AML-193 (cell line): ENCODE results near the gene PIK3CB.
"Not testable (repeated sequence)": the region's sequence is repeated elsewhere in the genome, so short reads cannot be mapped to it uniquely, and the experiment has no call there.

Source experiments
- DNase-seq, 2 experiments: peaks; one replicate each; lab custom pipeline; 2025; lab: John Stamatoyannopoulos, UW

Gene PIK3CB

GRCh38 chr3:138747225-138747624 lies 87.5 kb downstream of the PIK3CB start:
- DNase-seq = no peak

DNA sequence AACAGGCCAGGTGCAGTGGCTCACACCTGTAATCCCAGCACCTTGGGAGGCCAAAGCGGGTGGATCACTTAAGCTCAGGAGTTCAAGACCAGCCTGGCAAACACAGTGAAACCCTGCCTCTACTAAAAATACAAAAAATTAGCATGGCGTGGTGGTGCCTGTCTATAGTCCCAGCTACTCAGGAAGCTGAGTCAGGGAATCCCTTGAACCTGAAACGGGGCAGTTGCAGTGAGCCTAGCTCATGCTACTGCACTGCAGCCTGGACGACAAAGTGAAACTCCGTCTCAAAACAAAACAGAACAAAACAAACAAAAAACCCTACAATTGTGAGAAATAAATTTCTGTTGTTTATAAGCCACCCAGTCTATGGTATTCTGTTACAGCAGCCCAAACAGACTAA lies 94.7 kb downstream of the PIK3CB start:
- no peak for DNase-seq

- DNase-seq = no peak
Measured at GRCh38 chr3:138732456-138732855, 102.3 kb downstream of the PIK3CB start.

DNA sequence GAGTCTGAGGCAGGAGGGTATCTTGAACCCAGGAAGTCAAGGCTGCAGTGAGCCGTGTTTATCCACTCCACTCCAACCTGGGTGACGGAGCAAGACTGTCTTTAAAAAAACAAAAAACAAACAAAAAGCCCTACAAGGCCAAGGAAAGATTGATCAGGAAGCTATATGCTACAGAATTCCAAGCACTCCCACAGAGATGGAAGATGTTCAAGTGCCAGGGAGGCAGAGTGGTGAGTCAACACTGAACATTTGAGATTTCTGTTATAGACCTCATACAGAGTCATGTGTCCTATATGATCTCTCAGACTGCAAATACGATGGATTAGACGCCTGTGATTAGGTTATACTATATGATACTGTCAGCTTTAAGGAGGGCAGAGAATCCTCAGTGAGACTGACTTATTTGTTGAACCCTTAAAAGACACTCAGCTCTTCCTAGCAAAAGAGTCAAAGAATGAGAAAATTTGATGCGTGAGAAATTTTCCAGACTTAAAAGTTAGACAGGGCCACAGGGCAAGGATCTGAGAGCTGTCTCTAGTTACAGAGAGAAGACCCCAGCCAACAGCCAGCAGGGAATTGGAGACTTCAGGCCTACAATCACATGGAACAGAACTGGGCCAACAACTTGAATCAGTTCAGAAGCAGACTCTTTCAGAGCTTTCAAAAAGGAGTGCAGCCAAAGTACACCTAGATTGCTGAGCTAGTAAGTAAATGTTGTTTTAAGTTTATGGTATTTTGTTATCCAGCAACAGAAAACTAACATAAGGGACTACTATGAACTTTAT lies 107.6 kb downstream of the PIK3CB start:
- DNase-seq = no peak

- not testable (repeated sequence) for DNase-seq
Measured at GRCh38 chr3:138726042-138726441, 108.7 kb downstream of the PIK3CB start.

DNA sequence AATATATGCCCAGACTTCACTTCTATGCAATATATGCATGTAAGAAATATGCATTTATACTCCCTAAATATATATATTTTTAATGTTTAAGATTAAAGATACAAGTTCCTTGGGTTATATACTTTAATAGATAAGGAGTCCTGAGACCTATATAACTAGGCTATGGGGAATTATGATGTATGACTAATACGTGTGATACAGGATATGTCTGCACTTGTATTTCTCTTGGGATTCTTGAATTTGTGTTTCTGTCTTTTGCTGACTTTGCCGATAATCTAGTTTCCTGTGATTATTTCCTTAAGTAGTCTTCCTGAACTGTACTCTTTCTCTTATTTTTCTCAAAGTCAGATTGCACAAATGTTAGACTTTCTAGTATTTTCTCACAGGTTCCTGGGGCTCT lies 109.6 kb downstream of the PIK3CB start:
- no peak for DNase-seq

DNA sequence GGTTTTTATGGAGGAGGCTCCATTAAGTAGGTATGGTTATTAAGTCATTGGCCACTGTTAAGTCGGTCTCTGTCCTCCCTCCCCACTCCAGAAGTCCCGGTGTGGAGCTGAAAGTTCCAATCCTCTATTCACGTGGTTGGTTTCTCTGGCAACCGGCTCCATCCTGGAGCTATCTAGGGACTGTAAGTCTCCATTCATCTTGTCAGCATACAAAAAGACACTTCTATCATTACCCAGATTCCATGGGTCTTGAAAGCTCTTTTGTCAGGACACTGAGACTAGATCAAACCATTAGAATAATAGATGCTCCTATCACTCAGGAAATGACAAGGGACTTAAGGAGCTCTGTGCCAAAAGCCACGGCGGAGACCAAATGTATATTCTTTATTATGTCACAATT lies 110.3 kb downstream of the PIK3CB start:
- no peak for DNase-seq

DNA sequence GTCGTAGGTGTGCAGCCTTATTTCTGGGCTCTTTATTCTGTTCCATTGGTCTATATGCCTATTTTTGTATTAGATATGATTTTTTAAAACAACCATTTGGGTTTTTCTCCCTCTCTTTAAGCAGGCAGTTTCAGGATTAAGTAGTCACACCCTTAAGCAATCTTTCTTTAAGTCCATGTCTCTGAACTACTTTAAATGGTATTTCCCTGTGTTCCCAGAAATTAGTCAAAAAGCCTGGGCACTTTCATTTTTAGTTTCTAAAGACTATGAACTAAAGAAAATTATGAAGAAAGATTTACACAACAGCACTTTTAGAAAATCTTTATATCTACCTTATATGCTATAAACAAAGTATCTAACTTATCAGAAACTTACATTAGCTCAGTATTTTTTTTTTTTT lies 115.9 kb downstream of the PIK3CB start:
- no peak for DNase-seq

- no peak for DNase-seq
Measured at GRCh38 chr3:138717348-138717747, 117.4 kb downstream of the PIK3CB start.

- no peak for DNase-seq
Measured at GRCh38 chr3:138712086-138712485, 122.6 kb downstream of the PIK3CB start.

- no peak for DNase-seq
Measured at GRCh38 chr3:138705675-138706074, 129.1 kb downstream of the PIK3CB start.

DNA sequence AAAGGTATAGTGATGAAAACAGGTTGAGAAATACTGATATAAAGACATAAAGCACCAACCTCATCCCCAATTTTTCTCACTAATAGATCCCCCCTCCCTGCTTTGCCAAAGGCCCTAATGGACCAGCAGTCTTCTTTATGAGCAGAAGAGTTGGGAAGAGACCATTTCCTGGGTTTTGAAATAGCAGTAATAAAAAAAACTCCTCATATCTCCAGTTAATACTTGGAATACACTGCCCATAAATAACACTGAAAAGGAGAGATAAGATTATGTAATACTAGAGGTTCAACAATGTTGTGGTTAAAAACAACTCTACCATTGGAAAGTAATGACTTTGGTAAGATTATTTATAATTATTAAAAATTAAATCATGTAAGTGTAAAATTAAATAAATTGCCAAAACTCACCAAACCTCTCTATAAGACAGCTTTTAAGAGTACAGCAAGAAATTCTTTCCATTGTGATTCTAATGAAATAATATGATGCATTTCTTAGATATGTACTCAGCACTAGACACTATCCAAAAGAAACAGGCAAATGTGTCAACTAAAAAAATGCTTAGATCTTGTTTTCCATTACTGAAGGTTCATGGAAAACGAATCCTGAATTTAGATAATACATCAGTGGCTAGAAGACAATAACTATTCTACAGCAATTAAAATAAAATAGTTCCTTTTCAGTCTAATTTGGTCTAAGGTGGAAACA lies 137.9 kb downstream of the PIK3CB start:
- no peak for DNase-seq

DNA sequence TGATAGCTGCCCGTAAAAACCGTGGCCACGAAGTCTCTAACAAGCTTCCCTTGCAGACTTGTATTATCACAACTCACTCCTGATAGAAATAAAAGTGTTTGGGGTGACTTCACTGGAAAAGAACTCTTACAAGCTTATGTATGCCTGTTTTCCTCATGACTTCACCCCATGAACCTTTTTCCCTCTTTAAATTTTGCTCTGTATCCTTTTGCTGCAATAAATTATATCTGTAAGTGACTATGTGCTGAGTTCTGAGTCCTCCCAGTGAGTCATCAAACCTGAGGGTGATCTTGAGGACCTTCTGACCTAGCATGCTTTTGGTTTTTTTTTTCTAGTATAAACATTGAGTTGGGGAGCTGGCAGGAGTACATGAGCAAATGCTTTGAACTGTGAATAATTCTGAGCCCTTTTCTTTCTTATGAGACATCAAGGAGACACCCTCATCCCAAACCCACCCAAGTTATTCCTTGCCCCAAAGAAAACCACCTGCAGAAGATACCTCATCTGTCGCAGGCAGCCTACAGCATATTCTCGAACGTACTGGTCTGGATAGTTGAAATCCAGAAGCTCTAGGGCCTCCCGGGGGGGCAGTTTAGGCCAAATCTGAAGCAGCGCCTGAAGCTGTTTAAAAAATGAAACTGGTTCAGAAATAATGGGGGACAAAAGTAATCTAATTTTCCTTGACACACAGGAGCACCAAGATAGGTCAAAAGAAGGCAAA lies 140.3 kb downstream of the PIK3CB start:
- DNase-seq = no peak

GRCh38 chr3:138692152-138692551 lies 142.6 kb downstream of the PIK3CB start:
- no peak for DNase-seq

- DNase-seq = no peak
Measured at GRCh38 chr3:138691351-138691750, 143.4 kb downstream of the PIK3CB start.

GRCh38 chr3:138690036-138690435 lies 144.7 kb downstream of the PIK3CB start:
- no peak for DNase-seq

DNA sequence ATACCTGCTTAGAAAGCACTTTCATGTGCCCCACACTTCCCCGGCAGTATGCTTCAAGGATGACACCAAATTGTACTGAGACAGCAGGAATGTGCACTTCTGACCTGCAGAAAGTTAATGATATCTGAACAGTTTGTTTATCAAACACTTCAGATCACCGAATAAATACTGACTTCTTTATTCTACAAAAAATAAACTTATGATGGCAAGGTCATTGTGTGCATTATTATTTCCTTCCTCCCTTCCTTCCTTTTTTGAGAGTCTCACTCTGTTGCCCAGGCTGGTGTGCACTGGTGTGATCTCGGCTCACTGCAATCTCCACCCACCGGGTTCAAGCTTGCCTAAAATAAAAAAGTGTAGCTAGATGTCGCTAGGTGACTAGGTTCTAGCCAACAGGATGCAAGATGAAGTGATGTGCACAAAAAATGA lies 145.8 kb downstream of the PIK3CB start:
- DNase-seq = no peak

DNA sequence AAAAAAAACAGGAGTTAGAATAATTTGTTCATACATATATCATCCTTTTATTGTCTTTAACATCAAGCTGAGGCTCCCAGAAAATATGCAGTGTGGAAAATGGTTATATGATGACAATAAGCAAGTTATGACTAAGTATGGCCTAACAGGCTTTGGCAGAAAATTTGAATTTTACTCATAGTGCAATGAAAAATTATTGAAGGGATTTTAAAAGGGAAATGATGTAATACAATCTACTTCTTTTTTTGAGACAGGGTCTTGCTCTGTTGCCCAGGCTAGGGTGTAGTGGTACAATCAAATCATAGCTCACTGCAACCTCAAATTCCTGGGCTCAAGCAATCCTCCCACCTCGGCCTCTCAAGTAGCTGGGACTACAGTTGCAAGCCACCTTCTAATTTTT lies 147.5 kb downstream of the PIK3CB start:
- no peak for DNase-seq

DNA sequence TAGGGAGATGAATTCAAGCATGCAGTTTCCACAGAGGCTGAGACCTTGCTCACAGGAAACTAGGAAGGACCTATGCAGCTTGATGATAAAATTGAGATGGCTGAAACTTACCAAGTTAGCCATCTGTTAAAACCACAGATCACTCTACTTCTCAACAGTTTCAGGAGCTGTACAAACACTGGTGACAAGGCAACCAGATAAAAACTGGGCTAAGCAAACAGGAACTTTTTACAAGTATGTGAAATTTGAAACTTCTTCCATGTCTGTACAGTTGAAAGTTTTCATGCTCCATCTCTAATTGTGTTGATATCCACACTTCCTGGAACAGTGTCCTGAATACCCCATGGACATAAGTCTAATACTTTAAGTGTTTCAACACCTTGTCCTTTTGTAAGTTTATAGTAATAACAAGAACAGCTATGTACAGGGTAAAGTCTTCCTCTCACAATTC lies 147.9 kb downstream of the PIK3CB start:
- DNase-seq = no peak

DNA sequence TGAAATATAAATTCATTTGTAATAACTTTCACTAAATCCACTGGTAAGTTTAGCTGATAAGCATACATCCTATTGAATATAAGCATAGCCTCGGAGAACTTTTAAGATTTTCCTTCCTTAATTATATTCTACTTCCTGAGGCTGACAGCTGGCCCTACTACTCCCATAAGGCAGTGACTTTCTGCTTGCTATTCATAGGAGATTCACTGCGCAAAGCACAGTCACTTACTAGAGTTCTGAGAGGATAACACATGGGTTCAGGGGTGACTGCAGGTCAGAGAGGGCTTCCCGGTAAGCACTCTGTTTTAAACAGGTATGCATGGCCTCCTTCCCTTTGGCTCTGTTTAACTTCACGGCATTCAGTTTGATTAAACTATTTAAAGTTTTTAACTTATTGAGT lies 150.3 kb downstream of the PIK3CB start:
- DNase-seq = no peak

DNA sequence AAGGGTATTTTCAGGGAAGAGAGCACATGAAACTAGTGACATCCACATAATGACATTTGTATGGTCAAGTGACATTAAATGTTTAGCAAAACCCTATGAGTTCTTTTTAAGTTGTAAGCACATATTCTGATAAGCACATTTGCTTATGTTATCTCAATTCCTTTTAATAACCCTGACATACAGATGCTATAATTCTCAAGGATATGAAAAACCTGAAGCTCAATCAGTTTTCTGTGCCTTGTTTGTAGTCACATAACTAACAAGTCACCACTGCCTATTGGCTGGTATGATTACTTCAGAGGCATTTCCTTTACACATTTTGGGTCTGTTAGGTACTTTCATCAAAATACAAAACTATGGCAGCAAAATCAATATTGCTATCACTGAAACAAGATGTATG lies 152.1 kb downstream of the PIK3CB start:
- no peak for DNase-seq

DNA sequence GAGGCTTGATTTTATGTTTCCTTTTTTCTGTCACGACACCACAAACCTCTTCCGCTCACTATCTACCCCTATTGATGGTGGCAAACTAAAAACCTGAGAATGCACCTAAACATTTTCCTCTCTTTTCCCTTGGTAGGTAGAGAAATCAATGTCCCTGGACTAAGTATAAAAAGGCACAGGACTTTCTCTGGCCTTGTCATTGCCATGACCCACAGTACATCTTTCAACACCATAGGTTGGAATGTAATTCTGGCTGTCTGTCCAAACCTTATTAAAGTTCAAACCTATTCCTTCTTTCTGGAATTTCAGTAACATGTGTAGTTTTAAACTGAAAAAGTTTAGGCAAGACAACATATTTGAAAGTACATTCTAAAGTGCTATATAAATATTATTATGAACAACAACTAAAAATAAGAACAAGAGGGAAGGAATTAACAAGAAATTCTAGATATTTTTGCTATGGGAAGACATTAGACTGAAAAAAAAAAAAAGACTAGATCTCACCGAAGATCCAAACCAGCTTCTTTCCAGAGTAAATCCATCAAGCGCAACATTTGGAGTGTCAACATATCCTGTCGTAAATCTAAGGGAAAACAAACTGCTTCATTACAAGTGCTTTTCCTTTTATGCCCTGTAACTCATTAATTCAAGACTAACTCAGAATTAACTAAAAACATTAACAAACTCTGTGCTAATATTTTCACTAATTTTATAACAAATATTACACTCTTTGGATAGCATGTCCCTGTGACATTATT lies 153.1 kb downstream of the PIK3CB start:
- DNase-seq = no peak
